DND-41 (cell line): ENCODE data around the gene CCDC80.

Experiments
- ATAC-seq: fragments of 200-7000 bp; cut with Tn5 transposase; 3 replicates; pipeline ENCODE4 v1.9.1; 2021; ENCODE audit warnings: low read depth; ENCODE audit not compliant: insufficient read depth
- DNase-seq: peaks from one replicate; pipeline ENCODE4 v3.0.0-alpha.2; 2020
- H2AFZ ChIP-seq: 2 replicates; pipeline ENCODE4 v1.6.0; 2012; ENCODE audit warnings: low read depth, low read length
- H3K27ac ChIP-seq: 2 replicates; pipeline ENCODE4 v1.5.1; 2012; ENCODE audit warnings: low read length, inconsistent platforms
- H3K27me3 ChIP-seq: fragments of 200-600 bp; sonication (generic); 2 replicates; pipeline ENCODE4 v1.6.0; 2012; ENCODE audit warnings: low read length, mild to moderate bottlenecking, inconsistent platforms; ENCODE audit not compliant: insufficient read depth, poor library complexity
- H3K36me3 ChIP-seq: 2 replicates; pipeline ENCODE4 v1.5.1; 2012; ENCODE audit warnings: low read length, inconsistent platforms; ENCODE audit not compliant: insufficient read depth
- H3K4me1 ChIP-seq: 2 replicates; pipeline ENCODE4 v1.5.1; 2012; ENCODE audit warnings: mild to moderate bottlenecking, low read length; ENCODE audit not compliant: insufficient read depth
- H3K4me2 ChIP-seq: 2 replicates; pipeline ENCODE4 v1.6.0; 2012; ENCODE audit warnings: mild to moderate bottlenecking, moderate library complexity, low read length, inconsistent platforms; ENCODE audit not compliant: insufficient read depth
- H3K4me3 ChIP-seq, 2 experiments: fragments of 200-600 bp in 1 of 2; shearing (Covaris generic) in 1 of 2; 2 replicates each; pipeline ENCODE4 v1.5.1; 2012 to 2016; ENCODE audit warnings: inconsistent platforms in 2 of 2, low read length in 2 of 2, mild to moderate bottlenecking in 2 of 2, low read depth in 1 of 2, moderate library complexity in 1 of 2
- H3K79me2 ChIP-seq: 2 replicates; pipeline ENCODE4 v1.6.0; 2012; ENCODE audit warnings: low read length, inconsistent platforms; ENCODE audit not compliant: insufficient read depth
- H3K9ac ChIP-seq: 2 replicates; pipeline ENCODE4 v1.6.0; 2012; ENCODE audit warnings: low read depth, mild to moderate bottlenecking, inconsistent platforms, low read length, moderate library complexity
- H3K9me3 ChIP-seq: 2 replicates; pipeline ENCODE4 v1.5.1; 2012; ENCODE audit warnings: low read length, moderate library complexity, mild to moderate bottlenecking, inconsistent platforms; ENCODE audit not compliant: insufficient read depth, severe bottlenecking
- H4K20me1 ChIP-seq: 2 replicates; pipeline ENCODE4 v1.6.0; 2012; ENCODE audit warnings: low read length; ENCODE audit not compliant: insufficient read depth
- EZH2 ChIP-seq: IDR thresholded peaks from 3 replicates; pipeline ENCODE4 v1.6.1; 2012; ENCODE audit warnings: borderline replicate concordance, low read depth, mild to moderate bottlenecking, moderate library complexity, low read length, inconsistent platforms; ENCODE audit not compliant: severe bottlenecking
- TF ChIP-seq, protein P1 (sequence below): IDR thresholded peaks from 2 replicates; pipeline ENCODE4 v1.5.1; 2012; ENCODE audit warnings: borderline replicate concordance, low read length, moderate library complexity, mild to moderate bottlenecking; ENCODE audit not compliant: poor library complexity, severe bottlenecking; ENCODE audit errors: extremely low read depth

Gene CCDC80

DNA sequence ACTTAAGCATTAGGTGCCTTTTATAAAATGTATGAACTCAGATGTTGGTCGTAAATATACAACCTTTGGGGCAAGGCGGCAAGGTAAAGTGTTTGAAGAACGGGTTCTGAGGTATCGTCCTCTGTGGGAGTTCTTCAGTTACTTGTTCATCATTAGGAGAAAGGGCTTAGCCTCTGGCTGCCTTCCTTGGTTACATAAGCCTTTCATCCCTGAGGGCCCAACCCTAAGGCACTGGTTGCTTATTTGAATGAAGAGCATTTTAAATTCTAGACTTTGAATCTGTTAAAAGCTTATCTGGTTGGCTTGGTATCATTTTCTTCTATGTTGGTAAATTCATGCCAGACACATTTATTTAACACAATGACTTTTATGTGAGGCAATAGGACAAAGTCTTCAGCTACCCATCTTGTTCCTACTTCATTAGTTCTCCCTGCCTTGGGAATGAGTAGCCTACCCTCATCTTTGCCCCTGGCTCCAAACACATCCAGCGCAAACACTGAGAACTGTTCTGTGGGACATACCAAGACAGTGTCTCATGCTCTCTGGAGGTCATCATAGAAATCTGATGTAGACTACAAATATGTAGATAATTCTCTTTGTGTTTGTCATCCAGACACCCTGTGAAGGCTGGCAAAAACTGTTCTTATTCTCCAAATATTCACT, 12.4 kb upstream of the CCDC80 start:
- Histone ChIP-seq H3K4me2 (no peak overlapping the region), H3K4me1 (no peaks in the 10 kb centered on the region), H3K79me2 (no peaks in the 10 kb centered on the region), H3K27me3 (peaks cover 4% of the 10 kb centered on the region), H2AFZ (no peak overlapping the region), H3K9me3 (no peaks in the 10 kb centered on the region), H3K36me3 (no peaks in the 10 kb centered on the region), H3K4me3 (no peak overlapping the region), H4K20me1 (no peaks in the 10 kb centered on the region), H3K27ac (no peak overlapping the region), H3K9ac (no peak overlapping the region)
- DNase-seq (no peak), ATAC-seq (no peak)
- TF ChIP-seq, protein P1, sequence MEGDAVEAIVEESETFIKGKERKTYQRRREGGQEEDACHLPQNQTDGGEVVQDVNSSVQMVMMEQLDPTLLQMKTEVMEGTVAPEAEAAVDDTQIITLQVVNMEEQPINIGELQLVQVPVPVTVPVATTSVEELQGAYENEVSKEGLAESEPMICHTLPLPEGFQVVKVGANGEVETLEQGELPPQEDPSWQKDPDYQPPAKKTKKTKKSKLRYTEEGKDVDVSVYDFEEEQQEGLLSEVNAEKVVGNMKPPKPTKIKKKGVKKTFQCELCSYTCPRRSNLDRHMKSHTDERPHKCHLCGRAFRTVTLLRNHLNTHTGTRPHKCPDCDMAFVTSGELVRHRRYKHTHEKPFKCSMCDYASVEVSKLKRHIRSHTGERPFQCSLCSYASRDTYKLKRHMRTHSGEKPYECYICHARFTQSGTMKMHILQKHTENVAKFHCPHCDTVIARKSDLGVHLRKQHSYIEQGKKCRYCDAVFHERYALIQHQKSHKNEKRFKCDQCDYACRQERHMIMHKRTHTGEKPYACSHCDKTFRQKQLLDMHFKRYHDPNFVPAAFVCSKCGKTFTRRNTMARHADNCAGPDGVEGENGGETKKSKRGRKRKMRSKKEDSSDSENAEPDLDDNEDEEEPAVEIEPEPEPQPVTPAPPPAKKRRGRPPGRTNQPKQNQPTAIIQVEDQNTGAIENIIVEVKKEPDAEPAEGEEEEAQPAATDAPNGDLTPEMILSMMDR, result no peak
- no peak for TF ChIP-seq EZH2

DNA sequence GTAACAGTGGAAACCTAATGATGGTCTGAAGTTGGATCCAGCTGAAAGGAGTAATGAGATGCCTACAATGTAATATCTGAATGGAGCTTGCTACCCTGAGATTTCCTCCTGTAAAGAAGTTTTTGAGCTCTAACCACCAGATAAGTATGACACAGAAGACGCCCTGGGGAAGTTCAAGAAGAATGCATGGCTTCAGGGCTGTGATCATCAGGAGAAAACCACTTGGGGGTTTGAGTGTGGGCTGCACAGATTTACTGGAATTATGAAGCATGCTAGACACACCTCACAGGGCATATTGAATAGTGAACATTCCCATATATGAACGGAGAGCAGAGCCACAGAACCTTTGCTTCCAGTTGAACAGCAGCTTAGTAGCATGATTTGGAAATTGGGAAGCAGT, 10.6 kb upstream of the CCDC80 start:
- Histone ChIP-seq H3K79me2 (no peaks in the 10 kb centered on the region), H3K9me3 (no peaks in the 10 kb centered on the region), H2AFZ (no peak overlapping the region), H3K36me3 (no peaks in the 10 kb centered on the region), H3K4me3 (no peak overlapping the region), H3K27me3 (peaks cover 4% of the 10 kb centered on the region), H3K27ac (no peak overlapping the region), H3K4me2 (no peak overlapping the region), H3K4me1 (no peaks in the 10 kb centered on the region), H4K20me1 (no peaks in the 10 kb centered on the region), H3K9ac (no peak overlapping the region)
- DNase-seq (no peak), ATAC-seq (no peak)
- TF ChIP-seq EZH2, result no peak
- TF ChIP-seq, protein P1, result no peak

DNA sequence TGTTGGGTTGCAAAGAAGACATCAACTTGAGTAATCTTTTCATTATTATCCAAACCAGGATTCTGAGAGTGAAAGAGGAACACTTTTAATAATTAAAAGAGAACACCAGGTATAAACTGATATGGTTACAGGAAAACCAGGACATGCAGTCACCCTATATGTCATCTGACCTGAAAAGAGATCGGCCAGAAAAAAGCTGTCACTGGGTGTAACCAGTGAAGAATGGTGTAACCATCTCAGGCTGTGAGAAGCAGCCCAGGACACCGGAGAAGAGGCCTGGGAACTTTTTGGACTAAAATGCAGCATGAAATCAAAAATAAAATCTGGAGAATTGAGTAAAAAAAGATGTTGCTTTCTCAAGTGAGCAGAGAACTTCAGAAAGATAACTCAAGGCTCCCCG, 10.1 kb upstream of the CCDC80 start:
- Histone ChIP-seq H2AFZ (no peak overlapping the region), H3K4me2 (no peak overlapping the region), H3K27me3 (peaks cover 4% of the 10 kb centered on the region), H4K20me1 (no peaks in the 10 kb centered on the region), H3K9me3 (no peaks in the 10 kb centered on the region), H3K79me2 (no peaks in the 10 kb centered on the region), H3K36me3 (no peaks in the 10 kb centered on the region), H3K4me3 (no peak overlapping the region), H3K27ac (no peak overlapping the region), H3K4me1 (no peaks in the 10 kb centered on the region), H3K9ac (no peak overlapping the region)
- TF ChIP-seq EZH2, result no peak
- TF ChIP-seq, protein P1, result no peak
- DNase-seq (no peak), ATAC-seq (no peak)
